B cell (primary cell): ENCODE measurements around the gene C2CD4C. TPM values are rescaled to one million over a fixed set of nuclear protein-coding genes. Genes with fewer than 3 reads are reported as not detected.

ENCODE experiments used
- ATAC-seq: fragments of 200-7000 bp; cut with Tn5 transposase; one replicate; pipeline ENCODE4 v1.10.0; 2021; ENCODE audit warnings: low read depth, mild to moderate bottlenecking, moderate number of reproducible peaks, moderate library complexity
- CTCF ChIA-PET: fragments of 350-600 bp; sonication (Branson Sonifier 250); formaldehyde crosslinking; loops from one replicate; lab custom pipeline; 2021; ENCODE audit warnings: antibody characterized with exemption, inconsistent platforms; lab: Charles Lee
- POLR2A ChIA-PET: fragments of 350-600 bp; sonication (Branson Sonifier 250); formaldehyde crosslinking; loops from one replicate; lab custom pipeline; 2021; ENCODE audit warnings: antibody characterized with exemption; lab: Charles Lee
- DNase-seq: peaks from one replicate; pipeline ENCODE4 v3.0.0; 2013
- H2AFZ ChIP-seq: 2 replicates; pipeline ENCODE4 v1.6.1; 2012; ENCODE audit warnings: mild to moderate bottlenecking, low read depth, low read length; ENCODE audit not compliant: insufficient read depth, poor library complexity, severe bottlenecking
- H3K27ac ChIP-seq, 2 donors: 1 replicate in 1 of 2; 2 replicates in 1 of 2; pipeline ENCODE4 v1.5.1; 2012 to 2013; ENCODE audit warnings: low read length in 2 of 2, mild to moderate bottlenecking in 2 of 2, moderate library complexity in 1 of 2
- H3K27me3 ChIP-seq, 4 experiments: fragments of 200-600 bp in 1 of 4; sonication (generic) in 1 of 4; replicated peaks in 1 of 4; 1 replicate in 2 of 4; 2 replicates in 2 of 4; pipeline versions ENCODE4 v1.6.1 to v1.7.0; 2013 to 2016; ENCODE audit warnings: low read length in 3 of 4, mild to moderate bottlenecking in 2 of 4, mixed read lengths in 1 of 4, moderate library complexity in 1 of 4; ENCODE audit not compliant: insufficient read depth in 4 of 4, control insufficient read depth in 3 of 4; ENCODE audit errors: control extremely low read depth in 1 of 4
- H3K36me3 ChIP-seq, 2 experiments: replicated peaks in 1 of 2; 1 replicate in 1 of 2; 2 replicates in 1 of 2; pipeline versions ENCODE4 v1.6.1 to v1.7.1; 2013; ENCODE audit warnings: low read length in 1 of 2; ENCODE audit not compliant: insufficient read depth in 2 of 2, control insufficient read depth in 1 of 2; ENCODE audit errors: control extremely low read depth in 1 of 2, extremely low read depth in 1 of 2
- H3K4me1 ChIP-seq, 2 donors: fragments of 200-600 bp in 1 of 2; sonication (generic) in 1 of 2; 1 replicate in 1 of 2; 2 replicates in 1 of 2; pipeline versions ENCODE4 v1.5.1 to v1.6.1; 2013 to 2017; ENCODE audit warnings: low read length in 2 of 2; ENCODE audit not compliant: control insufficient read depth in 2 of 2, insufficient read depth in 2 of 2
- H3K4me2 ChIP-seq: replicated peaks from 2 replicates; pipeline ENCODE3; 2012; ENCODE audit warnings: mild to moderate bottlenecking, low read depth, low read length; ENCODE audit not compliant: poor library complexity, severe bottlenecking
- H3K4me3 ChIP-seq, 5 experiments: fragments of 200-600 bp in 1 of 5; sonication (generic) in 1 of 5; 1 replicate in 3 of 5; 2 replicates in 2 of 5; pipeline versions ENCODE4 v1.5.1 to v1.7.0; 2011 to 2016; ENCODE audit warnings: low read length in 4 of 5, mild to moderate bottlenecking in 4 of 5, low read depth in 2 of 5, control low read depth in 1 of 5, moderate library complexity in 1 of 5; ENCODE audit not compliant: insufficient read depth in 1 of 5; ENCODE audit errors: control extremely low read depth in 1 of 5, extremely low read depth in 1 of 5
- H3K79me2 ChIP-seq: fragments of 200-600 bp; sonication (generic); one replicate; pipeline ENCODE4 v1.6.0; 2016; ENCODE audit warnings: low read length; ENCODE audit not compliant: control insufficient read depth, insufficient read depth
- H3K9ac ChIP-seq: fragments of 200-600 bp; sonication (generic); 2 replicates; pipeline ENCODE4 v1.6.1; 2017; ENCODE audit warnings: mild to moderate bottlenecking, low read length, moderate library complexity
- H3K9me3 ChIP-seq, 3 donors: one replicate each; pipeline versions ENCODE4 v1.6.1 to v1.7.1; 2013; ENCODE audit warnings: low read length in 2 of 3; ENCODE audit not compliant: control insufficient read depth in 2 of 3, insufficient read depth in 1 of 3; ENCODE audit errors: control extremely low read depth in 1 of 3
- H4K20me1 ChIP-seq: 2 replicates; pipeline ENCODE4 v1.6.0; 2012; ENCODE audit warnings: mild to moderate bottlenecking, low read length; ENCODE audit not compliant: insufficient read depth, control insufficient read depth, poor library complexity, severe bottlenecking
- H3K27ac Mint-ChIP-seq: one replicate; pipeline ENCODE4 v1.8.0; 2021; ENCODE audit warnings: mixed read lengths
- H3K27me3 Mint-ChIP-seq: one replicate; pipeline ENCODE4 v1.8.0; 2021; ENCODE audit warnings: mixed read lengths
- H3K4me1 Mint-ChIP-seq: one replicate; pipeline ENCODE4 v1.8.0; 2021; ENCODE audit warnings: mixed read lengths
- H3K4me3 Mint-ChIP-seq: one replicate; pipeline ENCODE4 v1.8.0; 2021; ENCODE audit warnings: mixed read lengths
- H3K9me3 Mint-ChIP-seq: one replicate; pipeline ENCODE4 v1.8.0; 2022; ENCODE audit warnings: mixed read lengths; ENCODE audit not compliant: insufficient read depth
- CTCF ChIP-seq: fragments of 200-600 bp; IDR thresholded peaks from one replicate; pipeline ENCODE4 v1.8.0; 2022; ENCODE audit warnings: antibody characterized with exemption, mild to moderate bottlenecking
- EZH2 ChIP-seq: IDR thresholded peaks from 2 replicates; pipeline ENCODE4 v1.6.1; 2012; ENCODE audit warnings: borderline replicate concordance, low read depth, mild to moderate bottlenecking, moderate library complexity, low read length; ENCODE audit not compliant: insufficient read depth, poor library complexity, severe bottlenecking
- WGBS: methylation state at CpG from one replicate; pipeline ENCODE4 v1.1.5; 2013; ENCODE audit warnings: missing lambda C conversion rate; ENCODE audit not compliant: insufficient coverage; 5-methylcytosine and 5-hydroxymethylcytosine counted together
- intact Hi-C: fragments of 100-400 bp; cut with micrococcal nuclease; formaldehyde crosslinking; loops from one replicate; pipeline ENCODE4 v1.10.0; 2022
- polyA plus RNA-seq: library from polyadenylated mRNA; depleted of rRNA; stranded (reverse); fragments of >200 nt; gene quantifications from 2 replicates; pipeline ENCODE4 v1.2.3, GENCODE V29; 2012
- total RNA-seq, 2 donors: library from RNA; stranded (reverse); fragments of 120-200 nt in 1 of 2; gene quantifications; 1 replicate in 1 of 2; 2 replicates in 1 of 2; pipeline versions ENCODE4 v1.2.3 to v1.2.4, GENCODE V29; 2013 to 2022

Gene C2CD4C
- total and polyA plus RNA-seq, 2 donors (not counting 1 experiment from before 2014, with no cell fraction given): not detected

DNA sequence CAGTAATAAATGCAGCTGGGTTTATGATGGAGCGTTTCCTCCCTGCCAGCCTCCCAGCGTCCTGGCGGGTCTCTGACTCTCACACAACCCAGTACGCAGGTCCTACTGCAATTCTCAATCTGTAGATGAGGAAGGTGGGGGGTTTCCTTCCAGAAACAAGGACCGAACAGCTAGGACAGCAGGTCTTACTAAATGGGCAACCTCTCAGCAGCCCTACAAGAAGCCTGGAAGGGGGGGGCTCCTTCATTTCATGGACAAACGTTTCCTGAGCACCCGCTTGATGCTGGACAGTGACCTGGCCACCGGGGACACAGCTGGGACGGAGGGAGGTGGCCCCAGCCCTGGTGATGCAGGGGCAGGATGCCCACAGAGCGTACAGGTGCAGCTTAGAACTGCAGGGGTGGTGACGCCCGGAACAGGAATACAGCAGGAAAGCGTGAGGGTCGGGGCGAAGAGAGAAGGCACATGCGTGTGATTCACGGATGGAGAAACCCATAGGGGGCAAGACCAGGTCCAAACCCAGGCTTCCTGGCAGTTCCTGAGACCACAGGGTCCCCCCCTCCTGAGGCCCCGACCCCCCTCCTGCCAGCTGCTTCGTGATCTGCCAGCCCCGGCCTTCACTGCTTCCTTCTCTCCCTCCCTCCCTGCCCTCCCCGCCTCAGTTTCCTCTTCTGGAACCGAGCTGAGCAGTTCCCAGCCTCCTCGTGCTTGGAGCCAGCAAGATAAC lies 732 bp upstream of the C2CD4C start:
- ChIA-PET CTCF (no interaction called here), POLR2A (interaction anchor here (0.6 kb wide), 1 partner anchor 226 kb away, joined by 17 read pairs; no protein-coding TSS in a partner anchor)
- H3K4me3 Mint-ChIP-seq: peak overlapping the region; percentile 88
- H3K79me2 ChIP-seq: no peaks in the 10 kb centered on the region
- WGBS: 9% methylated on average over 19 of the region's 23 CpGs
- ATAC-seq (no peak), DNase-seq (peak; percentile 32)
- intact Hi-C loops: no loop called here
- H3K9ac ChIP-seq: peak overlapping the region; percentile 50
- H3K4me1 Mint-ChIP-seq: peaks cover 6% of the 10 kb centered on the region
- peak overlapping the region in 4 of 5 experiments; percentile 11 to 52 (median 42) for H3K4me3 ChIP-seq
- no peaks in the 10 kb centered on the region for H4K20me1 ChIP-seq
- peak overlapping the region; percentile 79 for H3K4me2 ChIP-seq
- no peak for TF ChIP-seq CTCF
- no peak for TF ChIP-seq EZH2
- no peak overlapping the region for H3K27ac ChIP-seq
- no peaks in the 10 kb centered on the region for H3K36me3 ChIP-seq
- peaks cover 17% of the 10 kb centered on the region for H3K27me3 Mint-ChIP-seq
- H3K27me3 ChIP-seq: peaks cover 0 to 32% (median 10%) of the 10 kb centered on the region in 4 experiments
- H2AFZ ChIP-seq: peak overlapping the region; percentile 46
- peaks cover 14 to 16% of the 10 kb centered on the region in 2 donors for H3K4me1 ChIP-seq
- H3K9me3 ChIP-seq: peaks cover 0 to 18% (median 0%) of the 10 kb centered on the region in 3 donors
- H3K27ac Mint-ChIP-seq: no peak overlapping the region
- H3K9me3 Mint-ChIP-seq: no peaks in the 10 kb centered on the region

DNA sequence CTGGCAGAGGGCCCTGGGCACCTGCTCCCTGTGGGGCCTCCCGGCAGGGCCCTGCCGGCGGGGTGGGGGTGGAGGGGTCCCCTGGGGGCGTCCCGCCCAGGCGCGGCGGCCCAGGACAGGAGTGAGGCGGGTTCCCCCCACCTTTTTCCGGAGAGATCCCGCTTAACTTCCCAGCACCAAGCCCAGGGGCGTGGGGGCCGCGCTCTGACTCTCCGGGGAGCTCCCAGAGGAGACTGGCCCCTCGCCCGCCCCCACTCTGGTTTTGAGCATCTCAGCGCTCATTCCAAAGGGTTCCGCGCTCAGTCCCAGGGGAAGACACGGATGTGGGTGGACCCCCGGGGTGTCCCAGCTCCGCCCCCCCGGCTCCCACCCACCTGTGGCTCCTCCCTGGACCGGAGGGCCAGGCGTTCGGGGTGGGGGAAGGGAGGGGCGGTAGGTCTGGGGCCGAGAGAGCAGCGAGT lies 476 bp downstream of the C2CD4C start:
- Histone ChIP-seq H2AFZ (peak overlapping the region; percentile 1), H3K4me1 (peaks cover 14 to 16% of the 10 kb centered on the region in 2 donors), H3K36me3 (no peaks in the 10 kb centered on the region), H3K27ac (no peak overlapping the region), H3K9me3 (peaks cover 0 to 9% (median 0%) of the 10 kb centered on the region in 3 donors), H4K20me1 (no peaks in the 10 kb centered on the region), H3K79me2 (no peaks in the 10 kb centered on the region), H3K4me3 (peak overlapping the region in 4 of 5 experiments; percentile 13 to 52 (median 34)), H3K27me3 (peaks cover 0 to 35% (median 10%) of the 10 kb centered on the region in 4 experiments), H3K9ac (peak overlapping the region; percentile 50), H3K4me2 (peak overlapping the region; percentile 79)
- ChIA-PET POLR2A (no interaction called here), CTCF (no interaction called here)
- Mint-ChIP-seq H3K4me1 (peaks cover 6% of the 10 kb centered on the region), H3K4me3 (peak overlapping the region; percentile 37), H3K27me3 (peaks cover 18% of the 10 kb centered on the region), H3K9me3 (no peaks in the 10 kb centered on the region), H3K27ac (no peak overlapping the region)
- WGBS: 4% methylated on average over 19 of the region's 30 CpGs
- no peak for ATAC-seq
- intact Hi-C loops: no loop called here
- TF ChIP-seq EZH2: no peak
- no peak for TF ChIP-seq CTCF
- no peak for DNase-seq
